Breast epithelium (tissue), 3 donors: ENCODE results near the gene HES3.

ENCODE experiments used
- CTCF ChIP-seq, 3 donors: fragments of 450-650 bp; IDR thresholded peaks; one replicate each; pipeline ENCODE4 v1.5.1; 2016 to 2017; ENCODE audit warnings: antibody characterized with exemption in 3 of 3, mild to moderate bottlenecking in 3 of 3, moderate library complexity in 3 of 3
- POLR2A ChIP-seq: fragments of 450-650 bp; IDR thresholded peaks from one replicate; pipeline ENCODE4 v1.6.1; 2016; ENCODE audit warnings: antibody characterized with exemption, mild to moderate bottlenecking, moderate library complexity

- TF ChIP-seq CTCF (IDR thresholded peaks at IDR 0.05), result no peak
- TF ChIP-seq POLR2A, result no peak
These were observed 10.7 kb downstream of the HES3 start for GRCh38 chr1:6254691-6255090.
